SK-N-SH (cell line): ENCODE results near the gene WNT1. TPM values are rescaled to one million over a fixed set of nuclear protein-coding genes. Genes with fewer than 3 reads are reported as not detected.

Source experiments
- CTCF ChIA-PET: fragments of 300-600, 350-600 bp; formaldehyde crosslinking; extraction: SDS; loops from one replicate; lab custom pipeline; 2021; lab: Yijun Ruan, JAX
- POLR2A ChIA-PET: fragments of 350-600 bp; sonication (Branson Sonifier 250); formaldehyde crosslinking; extraction: SDS; loops from one replicate; lab custom pipeline; 2020; ENCODE audit warnings: antibody characterized with exemption, inconsistent platforms; lab: Yijun Ruan, JAX
- DNase-seq: peaks from one replicate; pipeline ENCODE4 v3.0.0; 2012
- H2AFZ ChIP-seq: fragments of 200-600 bp; sonication (generic); 2 replicates; pipeline ENCODE4 v1.8.1; 2016; ENCODE audit warnings: antibody characterized with exemption, mild to moderate bottlenecking, low read depth
- H3F3A ChIP-seq: fragments of 200-600 bp; sonication (generic); replicated peaks from 2 replicates; pipeline ENCODE3; 2016; ENCODE audit warnings: antibody characterized with exemption, mild to moderate bottlenecking; ENCODE audit not compliant: insufficient read depth
- H3K27ac ChIP-seq, 2 experiments: fragments of 200-500 bp in 1 of 2; fragments of 200-600 bp in 1 of 2; sonication (Bioruptor generic) in 1 of 2; sonication (generic), shearing (Covaris generic) in 1 of 2; 2 replicates each; pipeline versions ENCODE4 v1.5.1 to v1.6.1; 2014 to 2016; ENCODE audit warnings: low read depth in 2 of 2, inconsistent platforms in 1 of 2, low read length in 1 of 2, mild to moderate bottlenecking in 1 of 2, mixed read lengths in 1 of 2
- H3K27me3 ChIP-seq: fragments of 200-600 bp; sonication (generic), shearing (Covaris generic); 2 replicates; pipeline ENCODE4 v1.6.1; 2016; ENCODE audit warnings: mixed run types; ENCODE audit not compliant: insufficient read depth
- H3K36me3 ChIP-seq, 2 experiments: fragments of 200-500 bp in 1 of 2; fragments of 200-600 bp in 1 of 2; sonication (Bioruptor generic) in 1 of 2; sonication (generic) in 1 of 2; replicated peaks in 1 of 2; 2 replicates each; pipeline versions ENCODE3 to v1.5.1; 2014 to 2016; ENCODE audit warnings: low read length in 1 of 2, mild to moderate bottlenecking in 1 of 2; ENCODE audit not compliant: insufficient read depth in 2 of 2, control insufficient read depth in 1 of 2
- H3K4me1 ChIP-seq, 2 experiments: fragments of 200-500 bp in 1 of 2; fragments of 200-600 bp in 1 of 2; sonication (Bioruptor generic) in 1 of 2; sonication (generic), shearing (Covaris generic) in 1 of 2; 2 replicates each; pipeline versions ENCODE4 v1.5.1 to v1.6.1; 2014 to 2016; ENCODE audit warnings: low read depth in 1 of 2, low read length in 1 of 2, mixed run types in 1 of 2; ENCODE audit not compliant: insufficient read depth in 2 of 2, control insufficient read depth in 1 of 2
- H3K4me2 ChIP-seq: fragments of 200-600 bp; sonication (generic), shearing (Covaris generic); 2 replicates; pipeline ENCODE4 v1.6.1; 2017; ENCODE audit warnings: mixed run types
- H3K4me3 ChIP-seq, 2 experiments: fragments of 200-500 bp in 1 of 2; fragments of 200-600 bp in 1 of 2; sonication (Bioruptor generic) in 1 of 2; sonication (generic), shearing (Covaris generic) in 1 of 2; 2 replicates each; pipeline versions ENCODE4 v1.5.1 to v1.8.1; 2014 to 2016; ENCODE audit warnings: low read depth in 2 of 2, inconsistent platforms in 1 of 2, low read length in 1 of 2, mild to moderate bottlenecking in 1 of 2, mixed read lengths in 1 of 2, moderate library complexity in 1 of 2
- H3K79me2 ChIP-seq: fragments of 200-600 bp; sonication (generic); 2 replicates; pipeline ENCODE4 v1.8.1; 2017; ENCODE audit warnings: mild to moderate bottlenecking; ENCODE audit not compliant: insufficient read depth
- H3K9ac ChIP-seq: fragments of 200-600 bp; sonication (generic); 2 replicates; pipeline ENCODE4 v1.6.1; 2017; ENCODE audit warnings: mixed run types
- H3K9me2 ChIP-seq: fragments of 200-600 bp; sonication (generic); 2 replicates; pipeline ENCODE4 v1.6.1; 2017; ENCODE audit warnings: mixed run types
- H3K9me3 ChIP-seq: fragments of 200-600 bp; sonication (generic); 2 replicates; pipeline ENCODE4 v1.6.1; 2017; ENCODE audit warnings: mixed run types, mild to moderate bottlenecking, moderate library complexity
- H4K20me1 ChIP-seq: fragments of 200-600 bp; sonication (generic); 2 replicates; pipeline ENCODE4 v1.6.1; 2017; ENCODE audit warnings: mild to moderate bottlenecking, mixed run types; ENCODE audit not compliant: insufficient read depth
- CHD2 ChIP-seq: fragments of 150-350 bp; IDR thresholded peaks from 2 replicates; pipeline ENCODE4 v1.6.1; 2018; ENCODE audit warnings: low read length; ENCODE audit not compliant: partially characterized antibody
- EP300 ChIP-seq, 2 experiments: IDR thresholded peaks; 2 replicates each; pipeline versions ENCODE4 v1.4.0 to v1.6.1; 2012; ENCODE audit warnings: borderline replicate concordance in 1 of 2, low read depth in 1 of 2, low read length in 1 of 2
- EZH2phosphoT487 ChIP-seq: fragments of 200-600 bp; sonication (generic); IDR thresholded peaks from 2 replicates; pipeline ENCODE4 v1.6.1; 2017; ENCODE audit warnings: low read depth, mixed run types, mild to moderate bottlenecking, antibody characterized with exemption, moderate library complexity, borderline replicate concordance
- FOSL2 ChIP-seq: IDR thresholded peaks from 2 replicates; pipeline ENCODE4 v1.4.0; 2012; ENCODE audit warnings: low read depth, mild to moderate bottlenecking, moderate library complexity, borderline replicate concordance
- GATA2 ChIP-seq: sonication (generic); formaldehyde crosslinking; IDR thresholded peaks from 2 replicates; pipeline ENCODE4 v1.5.0; 2020; ENCODE audit warnings: mild to moderate bottlenecking, missing genetic modification reagents
- JUND ChIP-seq: IDR thresholded peaks from 2 replicates; pipeline ENCODE4 v1.4.0; 2012
- MAX ChIP-seq: IDR thresholded peaks from 2 replicates; pipeline ENCODE4 v1.4.0; 2012; ENCODE audit warnings: low read depth
- MEF2A ChIP-seq: IDR thresholded peaks from 2 replicates; pipeline ENCODE4 v1.4.0; 2012; ENCODE audit warnings: low read depth, borderline replicate concordance
- NRF1 ChIP-seq: IDR thresholded peaks from 2 replicates; pipeline ENCODE4 v1.6.1; 2012; ENCODE audit warnings: low read depth, mild to moderate bottlenecking, low read length
- POLR2AphosphoS5 ChIP-seq: IDR thresholded peaks from 2 replicates; pipeline ENCODE4 v1.6.1; 2012; ENCODE audit warnings: low read depth, low read length
- RAD21 ChIP-seq: IDR thresholded peaks from 2 replicates; pipeline ENCODE4 v1.6.1; 2012; ENCODE audit warnings: mild to moderate bottlenecking, low read length
- REST ChIP-seq: IDR thresholded peaks from 2 replicates; pipeline ENCODE4 v1.6.1; 2012; ENCODE audit warnings: mild to moderate bottlenecking, low read depth, low read length, moderate library complexity
- RXRA ChIP-seq: IDR thresholded peaks from 2 replicates; pipeline ENCODE4 v1.4.0; 2012; ENCODE audit warnings: low read depth, mild to moderate bottlenecking, borderline replicate concordance
- SIN3A ChIP-seq: IDR thresholded peaks from 2 replicates; pipeline ENCODE4 v1.6.1; 2012; ENCODE audit warnings: low read depth, mild to moderate bottlenecking, low read length, moderate library complexity, borderline replicate concordance
- TEAD4 ChIP-seq: IDR thresholded peaks from 2 replicates; pipeline ENCODE4 v1.4.0; 2012; ENCODE audit warnings: mild to moderate bottlenecking, borderline replicate concordance; ENCODE audit not compliant: insufficient read depth
- USF1 ChIP-seq: IDR thresholded peaks from 2 replicates; pipeline ENCODE4 v1.4.0; 2012; ENCODE audit warnings: low read depth, borderline replicate concordance
- YY1 ChIP-seq: IDR thresholded peaks from 2 replicates; pipeline ENCODE4 v1.4.0; 2012; ENCODE audit warnings: low read depth, mild to moderate bottlenecking
- WGBS: methylation state at CpG from one replicate; pipeline ENCODE4 v1.1.6; 2017; ENCODE audit warnings: low lambda C conversion rate; 5-methylcytosine and 5-hydroxymethylcytosine counted together
- polyA plus RNA-seq, 3 experiments: library from polyadenylated mRNA; depleted of rRNA; stranded (reverse); fragments of >200 nt; gene quantifications; 2 replicates each; pipeline ENCODE4 v1.2.3, GENCODE V29; 2012

WNT1 gene
- polyA plus RNA-seq, 1 of the 3 experiments (the other 2 are of a cell fraction) = not detected

GRCh38 chr12:48998497-48999353 lies 20.6 kb downstream of the WNT1 start:
- peak overlapping the region; percentile 6 for H3K4me2 ChIP-seq
- H4K20me1 ChIP-seq = no peaks in the 10 kb centered on the region
- DNase-seq = peak; percentile 63
- TF ChIP-seq RXRA (no peak), MAX (peak; percentile 51; the same call in 1 of the 2 replicates), YY1 (no peak), NRF1 (no peak), MEF2A (no peak), RAD21 (no peak)
- TF ChIP-seq, all 33 proteins: peak for 1
- peaks cover 11 to 19% of the 10 kb centered on the region in 2 experiments; a peak in 3 of 4 replicates for H3K4me1 ChIP-seq
- H3K36me3 ChIP-seq = peaks cover 10 to 16% of the 10 kb centered on the region in 2 experiments
- ChIA-PET POLR2A (interaction anchor here (0.5 to 0.6 kb wide), 2 partner anchors 21 to 326 kb away, joined by 3 read pairs; no protein-coding TSS in a partner anchor), CTCF (interaction anchor here (1.0 to 33.0 kb wide), 14 partner anchors 8 to 204 kb away, joined by 3 to 935 read pairs (median 6); partner anchors contain the start of genes DDX23, PRKAG1, WNT1 and WNT10B)
- no peaks in the 10 kb centered on the region for H3K27me3 ChIP-seq
- peaks cover 10% of the 10 kb centered on the region for H3F3A ChIP-seq
- H3K4me3 ChIP-seq = peak overlapping the region in 1 of 2 experiments; percentile 28; a peak in 2 of 4 replicates
- WGBS = 17% methylated on average over 12 of the region's 48 CpGs
- no peak overlapping the region for H3K27ac ChIP-seq
- H3K9me3 ChIP-seq = no peaks in the 10 kb centered on the region
- no peak overlapping the region for H3K9ac ChIP-seq
- H3K9me2 ChIP-seq = no peaks in the 10 kb centered on the region
- peak overlapping the region; percentile 41; the same call in 1 of the 2 replicates for H2AFZ ChIP-seq
- H3K79me2 ChIP-seq = no peaks in the 10 kb centered on the region

GRCh38 chr12:48999371-49000131 lies 21.4 kb downstream of the WNT1 start, which contains the start of gene DDN:
TSS of gene DDN (minus strand) at chr12:48999375. CDS start at chr12:48999287, 88 bp downstream.
- Histone ChIP-seq H3K4me1 (peaks cover 11 to 19% of the 10 kb centered on the region in 2 experiments; a peak in 3 of 4 replicates), H3K36me3 (peaks cover 16% of the 10 kb centered on the region in 2 experiments), H3K9ac (peak within 1 kb of the TSS; percentile 24; the same call in 1 of the 2 replicates), H3K4me2 (peak within 1 kb of the TSS; percentile 77), H3K9me2 (no peaks in the 10 kb centered on the region), H3K27ac (peak within 1 kb of the TSS in 1 of 2 experiments; percentile 54; a peak in 1 of 4 replicates), H3K9me3 (no peaks in the 10 kb centered on the region), H3K79me2 (no peaks in the 10 kb centered on the region), H3K27me3 (no peaks in the 10 kb centered on the region), H3F3A (peaks cover 10% of the 10 kb centered on the region), H4K20me1 (no peaks in the 10 kb centered on the region), H3K4me3 (peak within 1 kb of the TSS; percentile 17 to 35), H2AFZ (peak within 1 kb of the TSS; percentile 41; the same call in 1 of the 2 replicates)
- ChIA-PET CTCF (interaction anchor here (1.1 to 33.0 kb wide), 11 partner anchors 13 to 205 kb away, joined by 3 to 935 read pairs (median 5); partner anchors contain the start of genes PRKAG1, WNT1 and WNT10B), POLR2A (interaction anchor here (0.6 to 1.4 kb wide), 3 partner anchors 15 to 42 kb away, joined by 4 to 5 read pairs (median 5); partner anchors contain the start of gene ARF3)
- DNase-seq = peak; percentile 86
- 0% methylated on average over 3 of the region's 30 CpGs for WGBS
- TF ChIP-seq POLR2AphosphoS5 (no peak), GATA2 (CRISPR knock-in tag) (no peak), RAD21 (no peak), CHD2 (peak; percentile 12), MEF2A (peak; percentile 47; the same call in 1 of the 2 replicates), EZH2phosphoT487 (no peak), FOSL2 (no peak), JUND (no peak), MAX (peak; percentile 30; the same call in 1 of the 2 replicates), USF1 (no peak), SIN3A (no peak), EP300 (IDR thresholded peaks at IDR 0.05; ENCODE audit: borderline replicate concordance in 1 of 2, low read depth in 1 of 2, low read length in 1 of 2) (no peak), TEAD4 (no peak), REST (no peak), RXRA (no peak)
